ENCODE results near the gene CCAR1. TPM values are rescaled to one million over a fixed set of nuclear protein-coding genes. Genes with fewer than 3 reads are reported as not detected.

Gene CCAR1
- total RNA-seq, 4 donors from 2014 or later, result 42.0 to 99.9 (median 56.0) TPM

DNA sequence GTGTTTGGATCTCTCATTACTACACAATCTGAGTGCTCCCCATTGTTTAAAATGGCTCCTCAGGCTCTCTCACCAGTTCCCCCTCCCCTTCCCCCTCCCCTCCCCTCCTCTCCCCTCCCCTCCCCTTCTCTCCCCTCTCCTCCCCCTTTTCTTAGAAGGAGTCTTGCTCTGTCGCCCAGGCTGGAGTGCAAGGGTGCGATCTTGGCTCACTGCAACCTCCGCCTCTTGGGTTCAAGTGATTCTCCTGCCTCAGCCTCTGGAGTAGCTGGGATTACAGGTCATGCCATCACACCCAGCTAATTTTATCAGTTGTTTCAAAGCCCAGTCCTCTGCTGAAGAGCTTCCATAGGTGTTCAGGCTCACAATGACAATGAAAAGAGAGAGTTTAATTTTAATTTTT, 3.6 kb upstream of the CCAR1 start:
- WGBS, 2 donors (ENCODE audit: low coverage in 1 of 2), result 84% methylated on average over 3 of the region's 3 CpGs; no CpG with 5 or more reads in 1 of the 2 donors
- no peak overlapping the region for H3K27ac ChIP-seq
- TF ChIP-seq EP300 (IDR thresholded peaks at IDR 0.05; ENCODE audit: low read depth) (no peak), POLR2AphosphoS5 (IDR thresholded peaks at IDR 0.05) (no peak), POLR2A (IDR thresholded peaks at IDR 0.05) (no peak)
- TF ChIP-seq, protein P1, sequence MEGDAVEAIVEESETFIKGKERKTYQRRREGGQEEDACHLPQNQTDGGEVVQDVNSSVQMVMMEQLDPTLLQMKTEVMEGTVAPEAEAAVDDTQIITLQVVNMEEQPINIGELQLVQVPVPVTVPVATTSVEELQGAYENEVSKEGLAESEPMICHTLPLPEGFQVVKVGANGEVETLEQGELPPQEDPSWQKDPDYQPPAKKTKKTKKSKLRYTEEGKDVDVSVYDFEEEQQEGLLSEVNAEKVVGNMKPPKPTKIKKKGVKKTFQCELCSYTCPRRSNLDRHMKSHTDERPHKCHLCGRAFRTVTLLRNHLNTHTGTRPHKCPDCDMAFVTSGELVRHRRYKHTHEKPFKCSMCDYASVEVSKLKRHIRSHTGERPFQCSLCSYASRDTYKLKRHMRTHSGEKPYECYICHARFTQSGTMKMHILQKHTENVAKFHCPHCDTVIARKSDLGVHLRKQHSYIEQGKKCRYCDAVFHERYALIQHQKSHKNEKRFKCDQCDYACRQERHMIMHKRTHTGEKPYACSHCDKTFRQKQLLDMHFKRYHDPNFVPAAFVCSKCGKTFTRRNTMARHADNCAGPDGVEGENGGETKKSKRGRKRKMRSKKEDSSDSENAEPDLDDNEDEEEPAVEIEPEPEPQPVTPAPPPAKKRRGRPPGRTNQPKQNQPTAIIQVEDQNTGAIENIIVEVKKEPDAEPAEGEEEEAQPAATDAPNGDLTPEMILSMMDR (IDR thresholded peaks at IDR 0.05), result no peak
- H3K4me3 ChIP-seq, result no peak overlapping the region
- no peaks in the 10 kb centered on the region for H3K36me3 ChIP-seq
- in situ Hi-C loops (cut with MboI; ENCODE audit: low pct_ligation_motif_present in 1 of 4, low pct_unique_long_range_greater_than_20kb in 1 of 4, low sequenced_read_pairs in 3 of 4), result loop anchor here in 3 of 4 donors (25.0 kb wide), 2 partner anchors 155 to 180 kb away; partner anchors contain the start of genes SLC25A16 (in 2 of the 3) and TET1 (in 1 of the 3)
- H3K9me3 ChIP-seq, result no peaks in the 10 kb centered on the region
- intact Hi-C loops (cut with DNase I; ENCODE audit: low total_unique reads), result no loop called here
- peaks cover 0 to 6% (median 6%) of the 10 kb centered on the region in 4 donors for H3K4me1 ChIP-seq
- H3K27me3 ChIP-seq, result no peaks in the 10 kb centered on the region
- no peak for DNase-seq

- H3K27ac ChIP-seq, result peak overlapping the region; percentile 86 to 97 (median 94)
- H3K4me1 ChIP-seq, result peaks cover 0 to 12% (median 10%) of the 10 kb centered on the region in 4 donors
- H3K4me3 ChIP-seq, result peak overlapping the region; percentile 87 to 99 (median 88)
- peaks cover 0 to 18% (median 6%) of the 10 kb centered on the region in 4 donors for H3K36me3 ChIP-seq
- no peak for TF ChIP-seq EP300 (IDR thresholded peaks at IDR 0.05; ENCODE audit: low read depth)
- no peak for TF ChIP-seq POLR2AphosphoS5 (IDR thresholded peaks at IDR 0.05)
- TF ChIP-seq, protein P1 (IDR thresholded peaks at IDR 0.05), result no peak
- TF ChIP-seq POLR2A (IDR thresholded peaks at IDR 0.05), result no peak
- H3K9me3 ChIP-seq, result no peaks in the 10 kb centered on the region
- in situ Hi-C loops (cut with MboI; ENCODE audit: low pct_ligation_motif_present in 1 of 4, low pct_unique_long_range_greater_than_20kb in 1 of 4, low sequenced_read_pairs in 3 of 4), result loop anchor here in 3 of 4 donors (25.0 kb wide), 2 partner anchors 160 to 185 kb away; partner anchors contain the start of genes SLC25A16 (in 2 of the 3) and TET1 (in 1 of the 3)
- no peak for DNase-seq
- 0 to 1% methylated on average over 10 to 21 of the region's 27 CpGs for WGBS, 2 donors (ENCODE audit: low coverage in 1 of 2)
- intact Hi-C loops (cut with DNase I; ENCODE audit: low total_unique reads), result no loop called here
- no peaks in the 10 kb centered on the region for H3K27me3 ChIP-seq
These were observed 765 bp downstream of the CCAR1 start for GRCh38 chr10:68721673-68722335.

DNA sequence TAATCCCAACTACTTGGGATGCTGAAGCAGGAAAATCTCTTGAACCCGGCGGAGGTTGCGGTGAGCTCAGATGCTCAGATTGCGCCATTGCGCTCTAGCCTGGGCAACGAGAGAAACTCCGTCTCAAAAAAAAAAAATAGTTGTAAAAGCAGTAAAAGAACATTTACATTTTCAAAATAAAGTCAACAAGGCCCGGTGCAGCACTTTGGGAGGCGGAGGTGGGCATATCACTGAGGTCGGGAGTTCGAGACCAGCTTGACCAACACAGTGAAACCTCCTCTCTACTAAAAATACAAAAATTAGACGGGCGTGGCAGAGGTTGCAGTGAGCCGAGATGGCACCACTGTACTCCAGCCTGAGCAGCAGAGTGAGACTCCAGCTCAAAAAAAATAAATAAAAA, 4.0 kb downstream of the CCAR1 start:
- Histone ChIP-seq H3K4me3 (no peak overlapping the region), H3K4me1 (peaks cover 0 to 12% (median 10%) of the 10 kb centered on the region in 4 donors), H3K36me3 (peaks cover 0 to 39% (median 17%) of the 10 kb centered on the region in 4 donors), H3K9me3 (no peaks in the 10 kb centered on the region), H3K27me3 (no peaks in the 10 kb centered on the region), H3K27ac (no peak overlapping the region)
- no peak for DNase-seq
- 90 to 96% methylated on average over 4 to 14 of the region's 14 CpGs for WGBS, 2 donors (ENCODE audit: low coverage in 1 of 2)
- intact Hi-C loops (cut with DNase I; ENCODE audit: low total_unique reads), result no loop called here
- TF ChIP-seq POLR2AphosphoS5 (IDR thresholded peaks at IDR 0.05), result no peak
- TF ChIP-seq EP300 (IDR thresholded peaks at IDR 0.05; ENCODE audit: low read depth), result no peak
- TF ChIP-seq, protein P1 (IDR thresholded peaks at IDR 0.05), result no peak
- TF ChIP-seq POLR2A (IDR thresholded peaks at IDR 0.05), result no peak
- in situ Hi-C loops (cut with MboI; ENCODE audit: low pct_ligation_motif_present in 1 of 4, low pct_unique_long_range_greater_than_20kb in 1 of 4, low sequenced_read_pairs in 3 of 4), result no loop called here

DNA sequence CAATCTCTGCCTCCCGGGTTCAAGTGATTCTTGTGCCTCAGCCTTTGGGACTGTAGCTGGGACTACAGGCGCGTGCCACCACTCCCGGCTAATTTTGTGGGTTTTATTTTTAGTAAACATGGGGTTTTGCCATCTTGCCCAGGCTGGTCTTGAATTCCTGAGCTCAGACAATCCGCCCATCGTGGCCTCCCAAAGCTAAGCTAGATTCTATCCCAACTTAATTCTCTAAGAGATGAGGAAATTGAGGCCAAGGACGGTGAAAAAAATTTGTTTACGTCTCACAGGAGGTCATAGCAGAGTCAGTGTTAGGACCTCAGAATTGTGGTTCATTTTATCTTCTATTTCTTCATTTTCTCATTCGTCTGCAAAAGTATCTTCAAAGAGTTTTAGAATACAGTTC, 6.1 kb downstream of the CCAR1 start:
- intact Hi-C loops (cut with DNase I; ENCODE audit: low total_unique reads), result no loop called here
- Histone ChIP-seq H3K27me3 (no peaks in the 10 kb centered on the region), H3K9me3 (no peaks in the 10 kb centered on the region), H3K27ac (no peak overlapping the region), H3K4me1 (peaks cover 0 to 9% (median 8%) of the 10 kb centered on the region in 4 donors), H3K4me3 (no peak overlapping the region), H3K36me3 (peaks cover 0 to 52% (median 22%) of the 10 kb centered on the region in 4 donors)
- 86 to 88% methylated on average over 4 to 9 of the region's 9 CpGs for WGBS, 2 donors (ENCODE audit: low coverage in 1 of 2)
- TF ChIP-seq, protein P1 (IDR thresholded peaks at IDR 0.05), result no peak
- TF ChIP-seq POLR2A (IDR thresholded peaks at IDR 0.05), result no peak
- no peak for TF ChIP-seq POLR2AphosphoS5 (IDR thresholded peaks at IDR 0.05)
- TF ChIP-seq EP300 (IDR thresholded peaks at IDR 0.05; ENCODE audit: low read depth), result no peak
- in situ Hi-C loops (cut with MboI; ENCODE audit: low pct_ligation_motif_present in 1 of 4, low pct_unique_long_range_greater_than_20kb in 1 of 4, low sequenced_read_pairs in 3 of 4), result no loop called here
- no peak for DNase-seq
